HG03575 (cell line): ENCODE results near the gene ATG101.

Experiments used
- ATAC-seq: cut with Tn5 transposase; IDR thresholded peaks from one replicate; pipeline ENCODE4 v1.9.1; 2021; ENCODE audit not compliant: unreplicated experiment, insufficient number of reproducible peaks, low FRiP score; ENCODE audit errors: extremely low read depth

ATG101 gene

DNA sequence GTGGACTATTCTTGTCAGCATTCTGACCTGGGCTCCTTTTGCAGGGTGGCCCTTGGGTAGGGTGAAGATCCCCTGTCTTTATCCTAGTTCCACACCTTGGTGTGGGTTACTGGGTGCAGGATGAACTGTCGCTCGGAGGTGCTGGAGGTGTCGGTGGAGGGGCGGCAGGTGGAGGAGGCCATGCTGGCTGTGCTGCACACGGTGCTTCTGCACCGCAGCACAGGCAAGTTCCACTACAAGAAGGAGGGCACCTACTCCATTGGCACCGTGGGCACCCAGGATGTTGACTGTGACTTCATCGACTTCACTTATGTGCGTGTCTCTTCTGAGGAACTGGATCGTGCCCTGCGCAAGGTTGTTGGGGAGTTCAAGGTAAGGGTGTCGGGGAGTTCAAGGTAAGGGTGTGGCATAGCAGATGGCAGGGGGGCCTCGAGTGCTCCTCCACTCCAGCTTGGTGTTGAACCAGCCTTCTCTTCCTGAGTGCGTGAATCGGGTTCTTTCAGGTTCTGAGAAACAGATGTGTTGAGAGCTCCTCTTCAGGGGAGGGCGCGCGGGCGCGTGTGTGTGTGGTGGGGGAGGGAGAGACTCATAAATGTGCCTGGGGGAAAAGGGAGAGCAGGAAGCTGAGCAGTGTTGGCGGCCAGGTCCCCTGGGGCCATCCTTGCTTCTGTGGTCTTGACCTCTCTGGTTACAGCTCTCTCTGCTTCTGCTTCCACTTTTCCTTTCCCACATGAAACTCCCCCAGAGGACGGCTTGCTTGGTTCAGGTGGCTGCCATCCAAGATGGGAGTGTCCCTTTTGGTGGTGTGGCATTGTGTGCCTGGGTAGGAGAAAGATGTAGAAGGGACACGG lies 4.0 kb downstream of the ATG101 start:
- ATAC-seq, result no peak

DNA sequence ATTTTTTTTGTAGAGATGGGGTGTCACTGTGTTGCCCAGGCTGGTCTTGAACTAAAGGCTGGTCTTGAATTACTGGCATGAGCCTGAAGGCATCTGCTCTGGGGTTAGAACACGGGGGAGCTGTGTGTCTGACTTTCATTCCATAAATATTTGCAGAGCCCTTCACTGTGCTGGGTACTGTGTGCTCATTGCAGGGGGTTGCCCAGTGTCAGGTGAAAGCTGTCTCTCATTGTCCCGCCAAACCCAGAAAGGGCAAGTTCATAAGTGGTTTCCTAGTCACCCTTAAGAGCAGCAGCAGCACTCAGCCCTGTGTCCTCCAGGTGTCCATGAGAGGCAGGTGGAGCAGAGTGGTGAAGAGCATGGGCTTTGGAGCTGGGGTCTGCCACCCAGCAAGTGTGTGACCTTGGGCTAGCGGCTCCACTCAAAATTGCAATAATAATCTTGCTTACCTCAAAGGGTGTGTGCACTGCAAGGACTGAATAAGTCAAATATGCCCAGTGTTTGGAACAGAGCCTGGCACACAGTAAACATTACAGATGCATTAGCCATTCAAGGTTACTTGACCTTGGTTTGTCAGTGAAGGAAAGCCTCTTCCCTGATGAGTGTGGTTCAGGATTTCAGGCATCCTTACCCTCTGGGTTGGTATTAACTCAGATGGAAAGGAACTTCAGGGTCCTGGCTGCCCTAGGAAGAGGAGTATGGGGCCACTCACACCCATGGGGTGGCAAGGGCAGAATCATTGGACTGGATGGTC lies 5.4 kb downstream of the ATG101 start:
- no peak for ATAC-seq

DNA sequence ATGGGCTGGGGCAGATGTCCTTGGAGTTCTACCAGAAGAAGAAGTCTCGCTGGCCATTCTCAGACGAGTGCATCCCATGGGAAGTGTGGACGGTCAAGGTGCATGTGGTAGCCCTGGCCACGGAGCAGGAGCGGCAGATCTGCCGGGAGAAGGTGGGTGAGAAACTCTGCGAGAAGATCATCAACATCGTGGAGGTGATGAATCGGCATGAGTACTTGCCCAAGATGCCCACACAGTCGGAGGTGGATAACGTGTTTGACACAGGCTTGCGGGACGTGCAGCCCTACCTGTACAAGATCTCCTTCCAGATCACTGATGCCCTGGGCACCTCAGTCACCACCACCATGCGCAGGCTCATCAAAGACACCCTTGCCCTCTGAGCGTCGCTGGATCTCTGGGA lies 7.0 kb downstream of the ATG101 start:
- ATAC-seq, result no peak

DNA sequence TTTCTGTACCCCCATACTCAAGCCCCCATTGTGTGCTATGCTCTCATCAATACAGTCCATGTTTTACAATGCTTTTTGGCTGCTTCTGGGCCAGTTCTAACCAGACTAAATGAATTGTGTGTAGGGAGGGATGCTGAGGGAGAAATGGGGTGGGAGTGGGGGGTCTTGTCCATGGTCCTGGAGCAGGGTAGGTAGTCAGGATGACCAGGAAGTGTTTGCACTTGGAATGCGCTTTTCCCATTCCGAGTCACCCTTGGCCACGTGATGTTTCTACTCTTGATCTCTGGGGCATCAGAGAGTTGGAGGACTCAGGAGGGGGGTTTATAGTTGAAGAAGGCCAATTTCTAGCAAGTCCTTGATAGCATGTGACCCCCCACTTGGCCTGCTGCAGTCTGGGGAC lies 8.5 kb downstream of the ATG101 start:
- no peak for ATAC-seq

DNA sequence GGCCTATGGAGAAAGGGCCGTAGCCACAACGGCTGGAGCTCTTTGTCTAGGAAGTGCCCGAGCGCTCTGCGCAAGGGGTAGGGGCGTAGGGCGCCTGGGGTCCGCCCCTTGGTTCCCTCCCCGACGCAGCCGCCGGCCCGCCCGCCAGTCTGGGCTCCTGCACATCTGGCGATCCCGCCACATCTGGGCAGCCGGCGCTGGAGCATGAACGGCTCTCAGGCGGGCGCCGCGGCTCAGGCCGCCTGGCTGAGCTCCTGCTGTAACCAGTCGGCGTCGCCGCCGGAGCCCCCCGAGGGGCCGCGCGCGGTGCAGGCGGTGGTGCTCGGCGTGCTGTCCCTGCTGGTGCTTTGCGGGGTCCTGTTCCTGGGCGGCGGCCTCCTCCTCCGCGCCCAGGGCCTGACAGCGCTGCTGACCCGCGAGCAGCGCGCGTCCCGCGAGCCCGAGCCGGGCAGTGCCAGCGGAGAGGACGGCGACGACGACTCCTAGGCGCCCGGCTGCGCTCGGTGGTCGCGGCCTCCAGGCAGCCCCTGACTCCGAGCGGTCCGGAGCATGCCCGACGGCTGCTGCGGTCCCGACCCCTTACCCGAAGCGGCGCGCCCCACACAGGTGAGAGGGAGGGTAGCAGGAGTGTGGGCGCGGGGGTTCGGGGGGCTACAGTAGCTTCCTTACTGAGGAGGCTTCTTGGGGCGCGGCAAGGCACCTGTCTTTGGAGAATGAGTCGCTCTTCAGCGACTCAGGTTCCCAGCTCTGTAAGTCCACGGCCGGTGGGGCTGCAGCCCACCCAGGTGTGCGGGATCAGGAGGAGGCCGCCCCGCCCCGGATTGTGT lies 10.0 kb downstream of the ATG101 start, which contains the start of gene SMIM41:
Gene SMIM41 (plus strand): TSS at position 129 of the 827 bp plus-strand sequence. CDS start 76 bp downstream, at position 205.
- no peak for ATAC-seq

DNA sequence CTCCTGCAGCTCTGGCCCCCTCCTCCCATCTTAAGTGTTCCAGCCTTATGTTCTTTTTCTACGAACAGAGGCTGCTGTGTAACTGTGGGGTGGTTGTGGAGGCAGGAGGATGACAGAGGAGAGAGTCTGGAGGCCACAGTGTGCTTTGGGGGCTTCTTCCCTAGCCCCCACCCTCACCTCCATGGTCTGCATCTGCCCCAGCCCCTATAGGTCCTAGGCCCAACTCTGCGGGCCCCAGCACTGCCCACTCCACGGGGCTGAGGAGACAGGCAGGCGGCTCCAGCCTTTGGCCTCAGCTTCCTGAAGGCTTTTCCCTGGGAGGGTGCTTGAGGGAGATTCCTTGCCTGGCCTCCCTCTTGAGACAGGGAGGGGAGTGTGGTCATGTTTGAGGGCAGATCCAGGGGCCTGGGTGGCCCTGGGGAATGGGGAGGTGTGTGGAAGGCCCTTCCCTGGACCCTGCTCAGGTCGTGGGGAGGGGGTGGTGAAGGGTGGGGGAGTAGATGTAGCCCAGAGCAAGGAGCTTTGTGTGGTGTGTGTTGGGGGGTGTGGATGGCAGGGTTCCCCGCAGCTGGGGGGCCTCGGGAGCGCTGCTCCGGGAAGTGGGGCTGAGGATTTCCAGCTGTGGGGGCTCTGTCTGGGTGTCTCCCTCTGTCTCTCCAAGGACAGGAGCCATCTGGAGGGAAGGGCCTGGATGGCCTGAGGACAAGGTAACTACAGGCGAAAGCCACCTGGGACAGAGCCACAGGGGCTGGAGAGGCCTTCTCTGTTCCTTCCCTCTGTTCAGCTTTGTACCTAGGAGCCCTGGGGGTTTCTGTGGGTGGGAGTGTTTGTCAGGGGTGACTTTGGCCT lies 10.8 kb downstream of the ATG101 start:
- ATAC-seq, result no peak

DNA sequence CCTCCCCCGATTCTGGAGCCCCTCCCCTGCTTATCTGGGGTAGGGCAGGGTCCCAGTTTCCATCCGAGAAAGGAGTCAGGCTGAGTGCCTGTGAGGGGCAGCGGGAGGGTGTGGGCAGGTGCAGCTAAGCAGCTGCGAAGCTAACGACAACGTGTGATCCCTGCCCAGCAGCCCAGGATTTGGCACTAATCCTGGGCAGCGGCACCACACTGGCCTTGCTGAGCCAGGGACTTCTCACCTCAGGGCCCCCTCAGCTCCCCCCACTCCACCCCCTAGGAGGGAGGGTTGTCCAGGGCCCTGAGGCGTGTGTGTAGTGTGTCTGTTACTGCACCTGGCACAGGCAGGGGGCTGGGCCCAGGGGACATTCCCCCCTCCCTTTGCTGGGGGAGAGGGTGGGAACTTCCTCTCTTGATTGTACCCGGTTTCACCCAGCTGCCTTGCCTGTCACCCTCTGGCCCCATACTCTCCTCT lies 11.5 kb downstream of the ATG101 start:
- no peak for ATAC-seq

DNA sequence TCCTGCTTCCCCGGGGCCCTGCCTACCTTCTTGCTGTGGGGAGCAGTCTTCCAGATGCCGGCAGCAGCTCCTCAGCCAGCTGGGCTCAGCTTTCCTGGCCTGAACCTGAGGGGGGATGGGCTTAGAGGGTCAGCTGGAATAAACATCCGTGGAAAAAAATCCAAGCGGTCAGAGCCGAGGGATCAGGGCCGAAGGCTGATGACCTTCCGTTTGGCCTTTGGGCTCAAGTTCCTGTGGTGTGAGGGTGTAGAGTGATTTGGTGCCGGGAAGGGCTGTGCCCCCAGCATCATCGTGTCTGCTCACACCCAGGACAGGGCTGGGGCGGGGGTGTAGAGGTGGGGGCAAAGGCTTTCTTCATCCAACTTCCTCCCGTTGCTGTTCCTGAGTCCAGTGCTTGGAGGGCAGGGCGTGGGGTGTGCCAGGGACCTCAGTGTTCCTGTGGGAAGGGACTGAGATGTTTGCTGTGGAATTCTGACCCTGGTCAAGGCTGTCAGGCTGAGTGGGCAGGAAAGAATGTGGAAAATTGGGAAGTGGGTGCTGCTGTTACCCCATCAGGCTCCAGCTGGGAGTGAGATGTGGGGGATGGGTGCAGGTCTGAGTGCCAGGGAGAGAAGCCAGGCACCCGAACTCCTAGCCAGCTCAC lies 12.4 kb downstream of the ATG101 start:
- ATAC-seq, result no peak

DNA sequence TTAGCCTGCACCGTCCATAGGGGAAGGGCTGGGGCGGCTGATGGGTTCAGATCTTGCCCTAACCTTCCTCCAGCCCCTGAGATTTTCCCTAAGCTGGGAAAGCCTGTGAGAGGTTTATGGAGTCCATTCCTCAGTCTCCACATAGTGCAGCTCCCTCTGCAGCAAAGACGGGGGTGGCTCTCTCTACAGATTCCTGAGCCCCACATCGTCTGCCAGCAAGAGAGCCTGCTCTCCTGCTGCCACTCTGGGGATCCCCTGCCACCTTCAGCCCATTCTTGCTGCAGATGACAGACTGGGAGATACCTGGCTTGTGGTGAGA lies 12.8 kb downstream of the ATG101 start:
- no peak for ATAC-seq

DNA sequence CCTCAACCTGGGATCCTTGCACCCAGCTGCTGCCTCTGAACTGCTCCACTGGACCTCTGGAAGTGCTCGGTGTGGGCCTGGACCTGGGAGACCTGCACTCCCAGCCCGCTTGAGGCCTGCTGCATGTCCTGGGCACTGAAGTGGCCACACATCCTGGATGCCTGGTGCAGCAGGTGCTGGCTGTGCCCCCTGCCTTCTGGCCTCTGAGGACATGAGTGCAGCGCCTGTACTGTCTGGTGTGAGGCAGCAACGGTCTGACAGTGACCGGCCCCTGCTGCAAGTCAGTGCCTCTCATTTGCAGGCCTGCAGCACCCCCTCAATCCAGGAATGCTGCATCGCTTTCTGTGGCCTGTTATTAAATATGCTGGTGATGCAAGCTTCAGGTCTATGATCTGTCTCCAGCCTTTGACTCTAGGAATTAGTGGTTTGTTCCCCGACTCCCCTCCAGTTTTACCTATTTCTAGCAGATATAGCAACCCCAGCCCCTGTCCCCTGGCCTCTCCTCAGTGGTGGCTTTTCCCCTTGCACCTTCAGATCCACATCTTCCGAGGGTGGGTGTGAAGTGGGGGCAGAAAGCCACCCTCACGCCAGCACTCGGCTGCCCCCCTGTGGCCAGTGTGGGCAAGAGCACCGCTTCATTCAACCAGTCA lies 13.3 kb downstream of the ATG101 start:
- no peak for ATAC-seq

DNA sequence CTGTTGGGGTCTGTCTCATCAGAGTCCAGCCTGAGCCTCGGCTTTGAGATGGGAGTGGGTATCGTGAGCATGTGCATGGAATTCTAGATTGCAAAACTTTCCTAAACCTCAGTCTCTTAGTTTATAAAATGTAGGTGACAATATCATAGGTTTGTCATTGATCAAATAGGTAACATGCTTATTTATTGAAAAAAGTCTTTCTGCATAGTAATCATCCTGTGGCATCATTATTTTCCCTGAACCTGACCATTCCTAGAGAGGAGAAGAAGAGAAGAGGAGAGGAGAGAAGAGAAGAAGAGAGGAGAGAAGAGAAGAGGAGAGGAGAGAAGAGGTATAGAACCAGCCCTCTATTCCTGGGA lies 13.8 kb downstream of the ATG101 start:
- ATAC-seq, result no peak

DNA sequence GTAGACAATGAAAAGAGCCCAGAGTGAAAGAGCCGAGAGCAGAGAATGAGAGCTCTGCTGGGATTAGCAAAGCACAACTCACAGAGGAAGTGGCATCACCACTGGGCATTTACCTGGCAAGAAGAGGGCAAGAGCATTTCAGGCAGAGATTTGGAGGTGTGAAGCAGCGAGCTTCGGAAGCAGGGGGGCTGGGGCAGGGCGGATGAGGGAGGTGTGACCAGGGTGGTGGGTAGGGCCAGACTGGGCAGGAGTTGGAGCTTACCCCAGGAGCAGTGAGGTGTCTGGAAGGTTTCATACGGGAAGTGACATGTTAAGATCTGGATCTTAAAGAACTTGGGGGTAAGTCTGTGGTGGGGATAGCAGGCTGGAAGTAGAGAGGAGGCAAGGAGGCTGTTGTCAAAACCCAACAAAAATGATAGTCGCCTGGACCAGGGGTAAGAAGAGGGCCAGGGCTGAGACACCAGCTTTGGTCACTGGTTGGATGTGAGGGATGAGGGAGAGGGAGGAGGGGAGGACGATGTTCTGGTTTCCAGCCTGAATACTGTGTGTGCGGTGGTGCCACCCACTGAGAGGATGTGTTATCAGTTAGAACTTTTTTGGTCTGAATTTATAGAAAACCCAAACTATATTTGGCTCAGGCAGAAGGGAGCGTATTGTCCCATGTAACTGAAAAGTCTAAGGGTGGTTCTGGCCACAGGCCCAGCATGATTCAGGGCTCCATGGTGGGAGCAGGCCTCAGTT lies 14.9 kb downstream of the ATG101 start:
- ATAC-seq, result no peak

DNA sequence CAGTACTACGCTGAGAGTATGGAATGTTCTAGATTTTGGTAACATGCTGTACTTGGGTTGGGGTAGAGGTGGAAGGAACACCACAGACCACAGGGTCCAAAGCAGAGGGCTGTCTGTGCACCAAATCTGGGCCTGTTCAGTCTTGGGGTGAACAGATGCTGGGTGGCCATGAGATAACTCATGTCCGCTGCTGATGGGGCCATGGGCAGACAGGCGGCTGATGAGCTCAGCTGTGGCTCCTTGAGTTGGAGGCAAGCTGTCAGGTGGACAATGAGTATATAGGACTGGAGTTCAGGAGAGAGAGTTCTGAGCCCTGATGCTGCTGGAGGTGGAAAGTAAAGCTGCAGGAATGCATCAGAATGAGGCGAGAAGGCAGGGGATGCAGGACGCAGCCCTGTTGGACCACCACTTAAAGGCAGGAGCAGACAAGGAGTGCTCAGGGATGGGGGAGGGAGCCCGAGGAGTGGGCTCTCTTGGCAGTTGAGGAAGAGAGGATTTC lies 16.0 kb downstream of the ATG101 start:
- no peak for ATAC-seq

DNA sequence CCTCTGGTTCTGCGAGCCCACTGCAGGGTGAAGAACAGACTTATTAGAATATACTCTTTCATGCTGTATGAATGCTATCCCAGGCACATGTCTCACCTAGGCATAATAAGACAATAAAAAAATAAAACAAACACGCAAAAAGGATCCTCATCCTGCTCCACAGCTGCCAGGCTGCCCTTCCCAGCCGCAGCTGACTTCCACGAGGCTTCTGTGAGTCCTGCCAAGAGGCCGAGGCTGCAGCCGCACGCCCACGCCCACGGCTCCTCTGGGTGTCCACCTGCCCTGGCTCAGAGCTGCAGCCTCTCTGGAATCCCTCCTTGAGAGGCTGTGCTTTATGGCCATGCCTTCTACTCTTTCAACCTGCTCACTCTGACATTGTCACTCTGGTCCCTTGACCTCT lies 16.6 kb downstream of the ATG101 start:
- no peak for ATAC-seq

DNA sequence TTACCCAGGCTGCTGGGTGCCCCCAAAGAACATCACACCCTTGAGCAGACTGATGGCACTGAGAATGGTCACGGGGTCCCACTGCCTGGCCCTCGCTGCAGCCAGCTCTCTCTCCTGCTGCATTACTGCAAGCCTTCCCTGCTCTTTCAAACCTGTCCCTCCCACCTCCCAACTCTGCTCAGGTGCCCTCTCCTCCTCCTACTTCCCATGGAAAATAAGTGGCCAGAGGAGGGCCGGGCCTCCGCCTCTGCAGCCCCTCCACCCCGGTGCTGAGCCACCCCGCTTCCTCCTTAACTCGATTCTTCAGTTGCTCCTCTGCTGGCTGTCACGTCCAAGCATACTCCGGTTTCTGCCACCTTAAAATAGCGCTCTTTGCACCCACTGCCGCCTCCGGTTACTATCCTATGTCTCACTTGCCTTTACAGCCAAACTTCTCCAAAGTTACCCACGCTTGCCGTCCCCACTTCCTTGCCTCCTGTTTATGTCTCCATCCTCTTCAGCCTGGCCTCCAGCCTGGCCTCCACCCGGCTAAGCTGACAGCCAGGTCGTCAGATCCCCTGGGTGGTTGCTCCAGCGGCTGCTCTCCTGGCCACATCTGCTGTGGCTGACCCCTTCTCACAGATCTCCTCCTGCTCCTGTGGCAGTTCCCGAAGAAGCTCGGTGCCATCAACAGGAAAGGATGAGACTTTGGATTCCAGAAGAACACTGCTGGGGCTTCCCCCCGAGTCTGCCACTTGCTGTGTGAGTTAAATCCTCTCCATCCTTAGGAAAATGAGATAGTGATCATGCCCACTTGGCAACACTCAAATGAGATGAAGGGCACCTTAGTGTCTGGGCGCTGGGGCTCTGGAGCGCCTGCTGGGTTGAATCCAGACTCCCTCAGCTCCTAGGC lies 17.4 kb downstream of the ATG101 start:
- ATAC-seq, result no peak
